Prostate gland (tissue), 2 donors: ENCODE data around the gene MIPOL1.
"Not testable (repeated sequence)": the region's sequence is repeated elsewhere in the genome, so short reads cannot be mapped to it uniquely, and the experiment has no call there.

ENCODE experiments used
- POLR2A ChIP-seq: fragments of 450-650 bp; IDR thresholded peaks from one replicate; pipeline ENCODE4 v1.6.1; 2016; ENCODE audit warnings: antibody characterized with exemption, mild to moderate bottlenecking
- POLR2AphosphoS5 ChIP-seq: sonication (generic); formaldehyde crosslinking; IDR thresholded peaks from one replicate; pipeline ENCODE4 v1.6.1; 2017; ENCODE audit warnings: antibody characterized with exemption
- TF ChIP-seq, protein P1 (sequence below), 4 experiments: fragments of 200-600 bp in 2 of 4; fragments of 450-650 bp in 2 of 4; sonication (generic) in 2 of 4; IDR thresholded peaks; 1 replicate in 3 of 4; 2 replicates in 1 of 4; pipeline ENCODE4 v1.5.1; 2016 to 2019; ENCODE audit warnings: antibody characterized with exemption in 4 of 4, mild to moderate bottlenecking in 2 of 4, moderate library complexity in 2 of 4

DNA sequence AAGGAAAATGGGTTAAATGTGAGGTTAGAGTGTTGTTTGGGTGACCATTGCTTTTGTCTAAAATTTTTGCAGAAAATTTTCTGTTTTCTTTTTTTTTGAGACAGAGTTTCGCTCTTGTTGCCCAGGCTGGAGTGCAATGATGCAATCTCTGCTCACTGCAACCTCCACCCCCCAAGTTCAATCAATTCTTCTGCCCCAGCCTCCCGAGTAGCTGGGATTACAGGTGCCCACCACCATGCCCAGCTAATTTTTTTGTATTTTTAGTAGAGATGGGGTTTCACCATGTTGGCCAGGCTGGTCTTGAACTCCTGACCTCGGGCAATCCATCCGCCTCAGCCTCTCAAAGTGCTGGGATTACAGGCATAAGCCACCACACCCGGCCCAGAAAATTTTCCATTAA lies 130.2 kb downstream of the MIPOL1 start:
- not testable (repeated sequence) for TF ChIP-seq POLR2A, POLR2AphosphoS5
- TF ChIP-seq, protein P1, sequence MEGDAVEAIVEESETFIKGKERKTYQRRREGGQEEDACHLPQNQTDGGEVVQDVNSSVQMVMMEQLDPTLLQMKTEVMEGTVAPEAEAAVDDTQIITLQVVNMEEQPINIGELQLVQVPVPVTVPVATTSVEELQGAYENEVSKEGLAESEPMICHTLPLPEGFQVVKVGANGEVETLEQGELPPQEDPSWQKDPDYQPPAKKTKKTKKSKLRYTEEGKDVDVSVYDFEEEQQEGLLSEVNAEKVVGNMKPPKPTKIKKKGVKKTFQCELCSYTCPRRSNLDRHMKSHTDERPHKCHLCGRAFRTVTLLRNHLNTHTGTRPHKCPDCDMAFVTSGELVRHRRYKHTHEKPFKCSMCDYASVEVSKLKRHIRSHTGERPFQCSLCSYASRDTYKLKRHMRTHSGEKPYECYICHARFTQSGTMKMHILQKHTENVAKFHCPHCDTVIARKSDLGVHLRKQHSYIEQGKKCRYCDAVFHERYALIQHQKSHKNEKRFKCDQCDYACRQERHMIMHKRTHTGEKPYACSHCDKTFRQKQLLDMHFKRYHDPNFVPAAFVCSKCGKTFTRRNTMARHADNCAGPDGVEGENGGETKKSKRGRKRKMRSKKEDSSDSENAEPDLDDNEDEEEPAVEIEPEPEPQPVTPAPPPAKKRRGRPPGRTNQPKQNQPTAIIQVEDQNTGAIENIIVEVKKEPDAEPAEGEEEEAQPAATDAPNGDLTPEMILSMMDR (IDR thresholded peaks at IDR 0.05), result not testable (repeated sequence)
